CD14-positive monocyte (primary cell): ENCODE measurements around the gene HES6. TPM values are rescaled to one million over a fixed set of nuclear protein-coding genes. Genes with fewer than 3 reads are reported as not detected.

Experiments
- DNase-seq, 3 donors: peaks; one replicate each; pipeline ENCODE4 v3.0.0-alpha.2; 2011 to 2022
- H2AFZ ChIP-seq: 2 replicates; pipeline ENCODE4 v1.6.0; 2012; ENCODE audit warnings: mild to moderate bottlenecking, low read depth, low read length, inconsistent platforms; ENCODE audit not compliant: insufficient read depth, poor library complexity, severe bottlenecking
- H3K27ac ChIP-seq, 2 donors: 1 replicate in 1 of 2; 2 replicates in 1 of 2; pipeline ENCODE4 v1.5.1; 2012 to 2013; ENCODE audit warnings: low read length in 2 of 2, control low read depth in 1 of 2, inconsistent platforms in 1 of 2, low read depth in 1 of 2, mild to moderate bottlenecking in 1 of 2
- H3K27me3 ChIP-seq, 2 donors: one replicate each; pipeline versions ENCODE4 v1.6.0 to v1.6.1; 2011 to 2013; ENCODE audit warnings: low read length in 2 of 2; ENCODE audit not compliant: control insufficient read depth in 2 of 2, insufficient read depth in 2 of 2
- H3K36me3 ChIP-seq, 2 donors: replicated peaks in 1 of 2; 1 replicate in 1 of 2; 2 replicates in 1 of 2; pipeline versions ENCODE4 v1.5.1 to v1.6.1; 2012 to 2013; ENCODE audit warnings: low read length in 2 of 2, control low read depth in 1 of 2, inconsistent platforms in 1 of 2, mild to moderate bottlenecking in 1 of 2; ENCODE audit not compliant: insufficient read depth in 2 of 2, control insufficient read depth in 1 of 2
- H3K4me1 ChIP-seq, 2 donors: 1 replicate in 1 of 2; 2 replicates in 1 of 2; pipeline versions ENCODE4 v1.5.1 to v1.6.1; 2012 to 2013; ENCODE audit warnings: low read length in 2 of 2, control low read depth in 1 of 2, inconsistent platforms in 1 of 2, mild to moderate bottlenecking in 1 of 2, moderate library complexity in 1 of 2; ENCODE audit not compliant: insufficient read depth in 2 of 2, control insufficient read depth in 1 of 2
- H3K4me2 ChIP-seq: replicated peaks from 2 replicates; pipeline ENCODE3; 2012; ENCODE audit warnings: low read length, moderate library complexity, mild to moderate bottlenecking; ENCODE audit not compliant: poor library complexity, severe bottlenecking; ENCODE audit errors: extremely low read depth
- H3K4me3 ChIP-seq, 3 experiments: fragments of 200-600 bp in 1 of 3; sonication (generic) in 1 of 3; replicated peaks in 1 of 3; 1 replicate in 2 of 3; 2 replicates in 1 of 3; pipeline ENCODE4 v1.5.1; 2011 to 2013; ENCODE audit warnings: low read length in 3 of 3, mild to moderate bottlenecking in 3 of 3, control low read depth in 2 of 3, low read depth in 2 of 3, inconsistent platforms in 1 of 3, moderate library complexity in 1 of 3
- H3K79me2 ChIP-seq: 2 replicates; pipeline ENCODE4 v1.6.0; 2012; ENCODE audit warnings: mild to moderate bottlenecking, control low read depth, inconsistent platforms, low read length, moderate library complexity; ENCODE audit not compliant: insufficient read depth
- H3K9ac ChIP-seq: 2 replicates; pipeline ENCODE4 v1.6.0; 2017; ENCODE audit warnings: low read length, mild to moderate bottlenecking; ENCODE audit not compliant: insufficient read depth, poor library complexity, severe bottlenecking
- H3K9me3 ChIP-seq, 2 donors: replicated peaks in 1 of 2; 1 replicate in 1 of 2; 2 replicates in 1 of 2; pipeline versions ENCODE4 v1.5.1 to v1.6.1; 2012 to 2013; ENCODE audit warnings: low read length in 2 of 2, control low read depth in 1 of 2; ENCODE audit not compliant: control insufficient read depth in 1 of 2, insufficient read depth in 1 of 2
- H4K20me1 ChIP-seq: 2 replicates; pipeline ENCODE4 v1.6.0; 2012; ENCODE audit warnings: mild to moderate bottlenecking, low read length, control low read depth, moderate library complexity; ENCODE audit not compliant: insufficient read depth
- H3K27ac Mint-ChIP-seq, 7 donors: one replicate each; pipeline ENCODE4 v1.8.0; 2020; ENCODE audit warnings: mild to moderate bottlenecking in 7 of 7, mixed read lengths in 7 of 7, moderate library complexity in 6 of 7, inconsistent platforms in 2 of 7
- H3K27me3 Mint-ChIP-seq, 3 donors: one replicate each; pipeline ENCODE4 v1.8.0; 2021 to 2022; ENCODE audit warnings: low read depth in 3 of 3, mild to moderate bottlenecking in 3 of 3, mixed read lengths in 3 of 3, moderate library complexity in 3 of 3, inconsistent platforms in 1 of 3
- H3K36me3 Mint-ChIP-seq, 2 donors: one replicate each; pipeline ENCODE4 v1.8.0; 2020; ENCODE audit warnings: mixed read lengths in 2 of 2, inconsistent platforms in 1 of 2, mild to moderate bottlenecking in 1 of 2
- H3K4me1 Mint-ChIP-seq: one replicate; pipeline ENCODE4 v1.8.0; 2020; ENCODE audit warnings: mild to moderate bottlenecking, mixed read lengths
- H3K4me3 Mint-ChIP-seq, 2 donors: one replicate each; pipeline ENCODE4 v1.8.0; 2020; ENCODE audit warnings: mild to moderate bottlenecking in 2 of 2, mixed read lengths in 2 of 2, moderate library complexity in 1 of 2
- H3K9me3 Mint-ChIP-seq, 7 donors: one replicate each; pipeline ENCODE4 v1.8.0; 2020 to 2022; ENCODE audit warnings: mixed read lengths in 7 of 7, mild to moderate bottlenecking in 6 of 7, moderate library complexity in 6 of 7, inconsistent platforms in 2 of 7
- CTCF ChIP-seq: fragments of 200-600 bp; IDR thresholded peaks from one replicate; pipeline ENCODE4 v1.8.0; 2022; ENCODE audit warnings: antibody characterized with exemption, mild to moderate bottlenecking
- WGBS: methylation state at CpG from one replicate; pipeline ENCODE4 v1.1.5; 2013; ENCODE audit warnings: missing lambda C conversion rate; ENCODE audit not compliant: insufficient coverage; 5-methylcytosine and 5-hydroxymethylcytosine counted together
- intact Hi-C, 2 donors: fragments of 100-400 bp; cut with micrococcal nuclease; formaldehyde crosslinking; loops; one replicate each; pipeline versions ENCODE4 v1.15.0 to v1.15.1; 2023
- polyA plus RNA-seq, 3 donors: library from polyadenylated mRNA; depleted of rRNA in 1 of 3; unstranded in 2 of 3; stranded (reverse) in 1 of 3; fragments of 300-500 nt in 2 of 3; fragments of >200 nt in 1 of 3; fragmentation: Illumina TruSeq in 2 of 3; gene quantifications; 1 replicate in 2 of 3; 2 replicates in 1 of 3; pipeline ENCODE4 v1.2.3, GENCODE V29; 2012 to 2021

Gene HES6
- polyA plus RNA-seq, 3 donors, result 2.1 to 4.0 (median 2.8) TPM

GRCh38 chr2:238202326-238203093 lies 37.3 kb downstream of the HES6 start:
- Histone ChIP-seq H3K4me3 (peak overlapping the region; percentile 61 to 81 (median 72)), H3K9me3 (no peaks in the 10 kb centered on the region), H3K4me1 (peaks cover 25 to 29% of the 10 kb centered on the region in 2 donors), H3K27ac (peak overlapping the region; percentile 43 to 84), H3K9ac (peak overlapping the region; percentile 94), H4K20me1 (peaks cover 53% of the 10 kb centered on the region), H3K79me2 (peaks cover 56% of the 10 kb centered on the region), H3K4me2 (peak overlapping the region; percentile 83), H3K27me3 (peaks cover 0 to 1% of the 10 kb centered on the region in 2 donors), H3K36me3 (no peaks in the 10 kb centered on the region), H2AFZ (peak overlapping the region; percentile 52)
- no peak for DNase-seq
- no peak for TF ChIP-seq CTCF
- peaks cover 0 to 2% (median 0%) of the 10 kb centered on the region in 7 donors for H3K9me3 Mint-ChIP-seq
- peaks cover 42% of the 10 kb centered on the region for H3K4me1 Mint-ChIP-seq
- H3K36me3 Mint-ChIP-seq, result peaks cover 5 to 6% of the 10 kb centered on the region in 2 donors
- peaks cover 4 to 6% (median 5%) of the 10 kb centered on the region in 3 donors for H3K27me3 Mint-ChIP-seq
- intact Hi-C loops, result loop anchor here (5.0 kb wide), 2 partner anchors 35 to 40 kb away; partner anchors contain the start of gene HES6 (in 1 of the 2)
- 17% methylated on average over 22 of the region's 27 CpGs for WGBS
- H3K4me3 Mint-ChIP-seq, result peak overlapping the region; percentile 85 to 89
- H3K27ac Mint-ChIP-seq, result peak overlapping the region; percentile 42 to 88 (median 81)

DNA sequence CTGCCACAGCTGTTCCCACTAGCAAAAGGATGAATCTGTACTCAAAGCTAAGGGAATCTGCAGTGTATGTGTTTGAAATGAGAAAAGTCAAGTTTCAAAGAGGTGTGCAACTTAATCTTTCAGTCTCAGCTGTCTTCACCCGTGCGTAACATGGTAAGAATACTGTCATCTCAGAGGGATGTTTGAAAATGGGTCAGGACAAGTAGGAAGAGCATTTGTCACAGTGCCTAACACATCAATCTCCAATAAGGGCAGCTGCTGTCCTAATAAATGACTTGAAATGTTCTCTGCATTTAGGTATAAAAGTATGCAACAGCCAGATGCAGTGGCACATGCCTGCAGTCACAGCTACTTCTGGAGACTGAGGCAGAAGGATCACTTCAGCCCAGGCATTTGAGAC lies 49.4 kb downstream of the HES6 start:
- Histone ChIP-seq H3K9me3 (no peaks in the 10 kb centered on the region), H3K27ac (no peak overlapping the region), H3K4me1 (no peaks in the 10 kb centered on the region), H4K20me1 (peaks cover 24% of the 10 kb centered on the region), H3K9ac (no peak overlapping the region), H3K36me3 (peaks cover 77 to 95% of the 10 kb centered on the region in 2 donors), H3K79me2 (peaks cover 14% of the 10 kb centered on the region), H3K4me3 (no peak overlapping the region), H3K27me3 (no peaks in the 10 kb centered on the region), H3K4me2 (no peak overlapping the region), H2AFZ (no peak overlapping the region)
- H3K27me3 Mint-ChIP-seq, result no peaks in the 10 kb centered on the region
- no CpG with 5 or more reads among the region's 2 CpGs for WGBS
- no peak overlapping the region for H3K27ac Mint-ChIP-seq
- no peak for TF ChIP-seq CTCF
- peaks cover 82 to 96% of the 10 kb centered on the region in 2 donors for H3K36me3 Mint-ChIP-seq
- DNase-seq, result no peak
- H3K9me3 Mint-ChIP-seq, result no peaks in the 10 kb centered on the region
- H3K4me3 Mint-ChIP-seq, result no peak overlapping the region
- peaks cover under 1% of the 10 kb centered on the region for H3K4me1 Mint-ChIP-seq
- intact Hi-C loops, result no loop called here

Other genes with a start within 250 kb of the HES6 start
- gene SCLY, start 179.0 kb downstream of the HES6 start, polyA plus RNA-seq, result 10 to 100 TPM in 2 of 3 donors, 1 to 10 TPM in 1; 9.5 to 10.6 (median 10.3) TPM
- gene ESPNL, start 139.7 kb downstream of the HES6 start, polyA plus RNA-seq, result not detected
- gene KLHL30, start 101.4 kb downstream of the HES6 start, polyA plus RNA-seq, result under 1 TPM in 2 of 3 donors, not detected in 1; 0.01 to 0.14 TPM
- not detected for gene ERFE, start 81.1 kb downstream of the HES6 start, polyA plus RNA-seq
- 10 to 100 TPM; 23.2 to 44.2 (median 29.3) TPM for gene ILKAP, start 36.3 kb downstream of the HES6 start, polyA plus RNA-seq
- gene PER2, start 48.6 kb upstream of the HES6 start, polyA plus RNA-seq, result 1 to 10 TPM; 1.6 to 5.6 (median 3.1) TPM
- 1 to 10 TPM; 1.2 to 1.5 (median 1.5) TPM for gene TRAF3IP1, start 80.5 kb upstream of the HES6 start, polyA plus RNA-seq
- 10 to 100 TPM; 15.1 to 22.0 (median 16.0) TPM for gene ASB1, start 186.9 kb upstream of the HES6 start, polyA plus RNA-seq